Pancreas (tissue), 10 donors: ENCODE measurements around the gene MUS81. TPM values are rescaled to one million over a fixed set of nuclear protein-coding genes. Genes with fewer than 3 reads are reported as not detected.

Experiments used
- ATAC-seq, 4 donors: fragments of 200-7000 bp; cut with Tn5 transposase; one replicate each; pipeline versions ENCODE4 v1.8.0 to v1.9.1; 2020; ENCODE audit warnings: mild to moderate bottlenecking in 4 of 4, moderate library complexity in 4 of 4
- DNase-seq, 6 donors: peaks; one replicate each; pipeline ENCODE4 v3.0.0-alpha.2; 2020
- FAIRE-seq: peaks from 2 replicates; lab custom pipeline; 2012; peaks lifted over from hg19 to GRCh38; lab: Jason Lieb, UNC
- H3K27ac ChIP-seq, 4 donors: fragments of 200-600 bp; sonication (generic); 1 replicate in 3 of 4; 2 replicates in 1 of 4; pipeline versions ENCODE4 v1.5.0 to v1.8.0; 2020
- H3K27me3 ChIP-seq, 4 donors: fragments of 200-600 bp; one replicate each; pipeline ENCODE4 v1.8.0; 2021
- H3K36me3 ChIP-seq, 3 donors: fragments of 200-600 bp; sonication (generic) in 1 of 3; one replicate each; pipeline versions ENCODE4 v1.5.0 to v1.8.0; 2020 to 2021
- H3K4me1 ChIP-seq, 3 donors: fragments of 200-600 bp; one replicate each; pipeline ENCODE4 v1.8.0; 2021
- H3K4me3 ChIP-seq, 4 donors: fragments of 200-600 bp; sonication (generic) in 2 of 4; one replicate each; pipeline versions ENCODE4 v1.5.0 to v1.8.0; 2020 to 2021
- H3K9me3 ChIP-seq, 4 donors: fragments of 200-600 bp; one replicate each; pipeline ENCODE4 v1.8.0; 2021
- WGBS, 2 donors: extraction: QIAGEN DNeasy Blood & Tissue Kit; methylation state at CpG; one replicate each; pipeline ENCODE4 v1.1.7; 2013; 5-methylcytosine and 5-hydroxymethylcytosine counted together
- intact Hi-C, 3 donors: fragments of 100-400 bp; cut with DNase I; formaldehyde crosslinking; loops; one replicate each; pipeline versions ENCODE4 v1.11.1 to v1.14.2; 2022
- polyA plus RNA-seq, 2 donors: library from polyadenylated mRNA; stranded (reverse); fragments of 200-250 nt; gene quantifications; one replicate each; pipeline ENCODE4 v1.2.3, GENCODE V29; 2013
- total RNA-seq, 6 donors: library from RNA; stranded (reverse); fragmentation: NEBNext Ultra II Directional in 4 of 6; extraction: Animal tissue kit (Norgen Biotek cat#: 25700) in 4 of 6; gene quantifications; one replicate each; pipeline versions ENCODE4 v1.2.1 to v1.2.4, GENCODE V29; 2021 to 2023
- TF ChIP-seq, protein P1 (sequence below), 4 donors: fragments of 200-600 bp; sonication (generic) in 3 of 4; IDR thresholded peaks; one replicate each; pipeline versions ENCODE4 v1.5.0 to v1.8.0; 2021; ENCODE audit warnings: antibody characterized with exemption in 4 of 4
- donor health status: healthy with polysubstance abuse.
- donor health status: DM: no; HTN: no; CAD: no; lungs with moderate emphysema.
- donor health status: DM: no; HTN: no; CAD: no.
- donor health status: control.
- donor health status: control.
- donor health status: Bipolar disorder and iron deficiency.
- donor health status: DM: yes; HTN: yes; CAD: no.
- donor health status: DM: no; HTN: no; CAD: no.
- donor health status: DM: no; HTN: no; CAD: no.
- donor health status: DM: yes; HTN: yes; CAD: no.

The MUS81 gene
- total and polyA plus RNA-seq, 8 donors, result 12.7 to 62.6 (median 22.5) TPM

DNA sequence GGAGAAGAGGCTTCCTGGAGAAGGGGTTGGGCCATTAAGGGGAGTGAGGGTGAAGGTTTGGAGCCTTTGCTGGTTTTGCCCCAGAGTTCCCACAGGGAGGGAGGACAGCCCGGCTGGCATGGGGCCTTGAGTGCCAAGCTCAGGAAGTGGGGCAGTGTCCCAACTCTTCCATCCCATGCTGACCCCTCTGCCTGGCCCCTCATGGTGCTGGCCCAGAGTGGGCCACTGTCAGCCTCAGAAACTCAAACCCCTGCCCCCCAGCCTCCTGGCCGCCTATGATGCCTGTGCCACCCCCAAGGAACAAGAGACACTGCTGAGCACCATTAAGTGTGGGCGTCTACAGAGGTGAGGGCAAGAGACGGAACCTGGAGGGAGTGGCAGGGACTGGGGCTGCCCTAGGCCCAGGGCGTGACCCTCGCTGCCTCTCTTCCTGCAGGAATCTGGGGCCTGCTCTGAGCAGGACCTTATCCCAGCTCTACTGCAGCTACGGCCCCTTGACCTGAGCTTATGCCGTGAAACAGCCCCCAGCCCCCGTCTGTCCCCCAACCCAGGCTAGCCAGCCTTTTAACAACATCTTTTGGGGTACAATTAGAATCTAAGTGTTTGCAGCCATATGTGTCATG is 5.4 kb downstream of the MUS81 start:
- Histone ChIP-seq H3K4me1 (peaks cover 0 to 9% (median 4%) of the 10 kb centered on the region in 3 donors), H3K27ac (no peak overlapping the region), H3K4me3 (no peak overlapping the region), H3K27me3 (no peaks in the 10 kb centered on the region), H3K9me3 (no peaks in the 10 kb centered on the region), H3K36me3 (peaks cover 0 to 27% (median 13%) of the 10 kb centered on the region in 3 donors)
- peak in 3 of 6 donors; percentile 17 to 47 (median 46) for DNase-seq
- FAIRE-seq, result no peak
- intact Hi-C loops, result no loop called here
- TF ChIP-seq, protein P1, sequence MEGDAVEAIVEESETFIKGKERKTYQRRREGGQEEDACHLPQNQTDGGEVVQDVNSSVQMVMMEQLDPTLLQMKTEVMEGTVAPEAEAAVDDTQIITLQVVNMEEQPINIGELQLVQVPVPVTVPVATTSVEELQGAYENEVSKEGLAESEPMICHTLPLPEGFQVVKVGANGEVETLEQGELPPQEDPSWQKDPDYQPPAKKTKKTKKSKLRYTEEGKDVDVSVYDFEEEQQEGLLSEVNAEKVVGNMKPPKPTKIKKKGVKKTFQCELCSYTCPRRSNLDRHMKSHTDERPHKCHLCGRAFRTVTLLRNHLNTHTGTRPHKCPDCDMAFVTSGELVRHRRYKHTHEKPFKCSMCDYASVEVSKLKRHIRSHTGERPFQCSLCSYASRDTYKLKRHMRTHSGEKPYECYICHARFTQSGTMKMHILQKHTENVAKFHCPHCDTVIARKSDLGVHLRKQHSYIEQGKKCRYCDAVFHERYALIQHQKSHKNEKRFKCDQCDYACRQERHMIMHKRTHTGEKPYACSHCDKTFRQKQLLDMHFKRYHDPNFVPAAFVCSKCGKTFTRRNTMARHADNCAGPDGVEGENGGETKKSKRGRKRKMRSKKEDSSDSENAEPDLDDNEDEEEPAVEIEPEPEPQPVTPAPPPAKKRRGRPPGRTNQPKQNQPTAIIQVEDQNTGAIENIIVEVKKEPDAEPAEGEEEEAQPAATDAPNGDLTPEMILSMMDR (IDR thresholded peaks at IDR 0.05), result no peak
- 89 to 96% methylated on average over 8 to 9 of the region's 9 CpGs for WGBS, 2 donors
- ATAC-seq, result no peak

DNA sequence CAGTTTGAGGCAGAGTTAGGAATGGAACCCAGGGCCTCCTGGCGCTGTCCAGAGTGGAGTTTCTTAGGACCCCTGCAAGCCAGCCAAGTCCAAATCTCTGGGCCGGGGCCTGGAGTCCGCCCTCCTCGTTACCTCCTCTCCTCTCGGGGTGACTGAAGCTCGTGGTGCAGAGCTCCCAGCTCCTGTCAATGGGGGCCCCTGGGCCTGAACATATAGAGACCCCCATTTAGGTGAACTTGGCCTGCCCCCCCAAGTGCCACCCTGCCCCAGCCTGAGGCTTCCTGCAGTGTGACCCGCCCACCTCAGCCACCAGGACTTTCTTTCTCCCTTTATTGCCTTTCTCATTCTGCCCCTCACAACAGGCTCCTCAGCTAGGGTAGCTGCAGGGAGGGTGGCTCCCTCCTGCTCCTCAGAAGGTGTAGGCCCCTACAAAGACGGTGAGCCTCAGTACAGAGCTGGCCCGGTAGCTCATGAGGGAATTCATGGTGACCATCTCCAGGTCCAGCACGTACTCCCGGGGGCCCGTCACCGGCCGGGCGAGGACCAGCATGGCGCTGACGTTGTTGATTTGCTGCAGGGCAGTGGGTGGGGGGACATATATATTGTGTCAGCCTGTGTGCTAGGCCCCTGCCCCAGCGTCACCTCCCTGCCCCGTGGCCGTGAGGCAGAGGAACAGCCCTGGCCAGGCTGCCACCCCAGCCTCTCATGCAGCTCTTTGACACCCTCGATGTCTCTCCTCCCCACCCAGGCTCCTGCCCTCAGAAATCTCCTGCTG is 6.5 kb downstream of the MUS81 start:
- Histone ChIP-seq H3K4me1 (peaks cover 0 to 3% (median 0%) of the 10 kb centered on the region in 3 donors), H3K9me3 (no peaks in the 10 kb centered on the region), H3K27me3 (no peaks in the 10 kb centered on the region), H3K4me3 (no peak overlapping the region), H3K27ac (no peak overlapping the region), H3K36me3 (peaks cover 0 to 27% (median 13%) of the 10 kb centered on the region in 3 donors)
- 91 to 92% methylated on average over 21 of the region's 21 CpGs for WGBS, 2 donors
- intact Hi-C loops, result no loop called here
- DNase-seq (peak in 3 of 6 donors; percentile 14 to 61 (median 57)), FAIRE-seq (no peak), ATAC-seq (no peak)
- TF ChIP-seq, protein P1 (IDR thresholded peaks at IDR 0.05), result no peak

DNA sequence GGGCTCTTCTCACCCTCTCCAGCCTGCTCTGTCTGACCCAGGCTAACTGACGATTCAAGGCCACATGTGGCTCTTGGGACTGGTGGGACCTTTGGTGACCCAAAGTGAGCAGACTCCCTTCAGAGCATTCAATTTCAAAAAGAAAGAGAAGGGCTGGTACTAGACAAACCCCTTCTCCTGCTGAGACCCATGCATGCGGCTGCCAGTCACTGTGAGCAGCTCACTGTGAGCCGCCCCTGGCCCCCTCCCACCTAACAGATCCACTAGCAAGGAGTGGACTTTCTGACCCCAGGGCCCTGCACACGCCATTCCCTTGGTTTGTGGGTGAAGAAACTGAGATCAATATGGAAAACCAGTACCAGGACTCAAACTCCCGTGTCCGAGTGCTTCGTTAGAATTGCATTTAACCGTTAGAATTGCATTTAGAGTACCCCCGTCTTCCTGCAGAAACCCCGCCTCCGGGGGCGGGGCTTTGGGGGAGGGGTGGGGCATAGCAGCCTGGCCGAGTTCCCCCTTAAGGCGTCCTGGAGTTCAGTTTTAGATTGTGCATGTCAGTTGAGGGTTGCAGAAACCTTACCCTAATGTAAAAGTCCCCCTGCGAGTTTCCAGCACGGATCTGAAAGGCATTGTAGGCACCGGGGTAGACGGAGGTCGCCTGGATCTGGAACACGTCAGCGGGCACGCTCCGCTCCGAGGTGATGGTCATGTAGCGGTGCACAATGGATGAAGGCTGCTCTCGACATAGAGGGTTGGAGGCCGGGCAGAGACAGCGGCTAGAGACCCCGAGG is 7.2 kb downstream of the MUS81 start:
- Histone ChIP-seq H3K4me1 (no peaks in the 10 kb centered on the region), H3K9me3 (no peaks in the 10 kb centered on the region), H3K4me3 (no peak overlapping the region), H3K27ac (no peak overlapping the region), H3K27me3 (no peaks in the 10 kb centered on the region), H3K36me3 (peaks cover 0 to 27% (median 13%) of the 10 kb centered on the region in 3 donors)
- intact Hi-C loops, result no loop called here
- FAIRE-seq (no peak), DNase-seq (peak in 1 of 6 donors; percentile 62), ATAC-seq (no peak)
- TF ChIP-seq, protein P1 (IDR thresholded peaks at IDR 0.05), result no peak
- WGBS, 2 donors, result 76 to 78% methylated on average over 29 of the region's 29 CpGs

DNA sequence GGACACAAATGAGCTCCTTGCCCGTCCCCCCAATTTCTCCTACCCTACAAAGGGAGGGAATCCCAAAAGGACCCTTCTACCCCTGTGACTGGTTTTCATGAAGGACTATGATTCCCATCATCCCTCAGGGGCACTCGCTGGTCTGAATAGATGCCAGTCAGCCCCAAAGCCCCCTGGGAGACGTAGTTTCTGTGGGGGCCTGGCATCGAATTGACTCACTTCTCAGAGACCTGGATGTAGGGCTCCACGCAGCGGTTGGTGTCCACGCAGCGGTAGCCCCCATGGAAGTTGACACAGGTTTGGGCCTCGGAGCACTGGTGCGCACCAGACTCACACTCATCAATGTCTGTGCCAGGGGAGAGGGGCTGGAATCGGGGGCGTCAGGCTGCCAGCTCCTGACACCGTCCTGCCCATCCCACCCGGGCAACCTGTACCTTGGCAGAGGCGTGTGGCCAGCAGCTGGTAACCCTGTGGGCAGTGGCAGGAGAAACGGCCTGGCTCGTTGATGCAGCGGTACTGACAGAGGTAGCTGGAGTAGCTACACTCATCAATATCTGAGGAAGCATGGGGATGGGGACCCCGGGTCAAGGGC is 7.9 kb downstream of the MUS81 start:
- Histone ChIP-seq H3K36me3 (peaks cover 0 to 27% (median 13%) of the 10 kb centered on the region in 3 donors), H3K27me3 (no peaks in the 10 kb centered on the region), H3K9me3 (no peaks in the 10 kb centered on the region), H3K4me3 (no peak overlapping the region), H3K27ac (no peak overlapping the region), H3K4me1 (no peaks in the 10 kb centered on the region)
- FAIRE-seq (no peak), ATAC-seq (peak in 2 of 4 donors; percentile 11 to 26), DNase-seq (peak in 2 of 6 donors; percentile 33 to 70)
- intact Hi-C loops, result no loop called here
- TF ChIP-seq, protein P1 (IDR thresholded peaks at IDR 0.05), result no peak
- WGBS, 2 donors, result 83 to 84% methylated on average over 19 of the region's 19 CpGs
